Activated T-helper 17 cell treated with anti-CD3 and anti-CD28 coated beads, Interleukin-2, amount 50 U/mL, for 72 hours (primary cell): ENCODE data around the gene RASL10B. TPM values are rescaled to one million over a fixed set of nuclear protein-coding genes. Genes with fewer than 3 reads are reported as not detected.
"Not testable (repeated sequence)": the region's sequence is repeated elsewhere in the genome, so short reads cannot be mapped to it uniquely, and the experiment has no call there.

ENCODE experiments used
- ATAC-seq: fragments of 150-1000 bp; cut with Tn5 transposase; replicated peaks from 2 replicates; pipeline ENCODE4 v1.10.0; 2021; ENCODE audit warnings: mild to moderate bottlenecking, moderate library complexity
- H3K27ac Mint-ChIP-seq: one replicate; pipeline ENCODE4 v1.8.0; 2022; ENCODE audit warnings: mixed read lengths
- H3K27me3 Mint-ChIP-seq: one replicate; pipeline ENCODE4 v1.8.0; 2022; ENCODE audit warnings: mixed read lengths
- H3K36me3 Mint-ChIP-seq: one replicate; pipeline ENCODE4 v1.8.0; 2022; ENCODE audit warnings: low read depth, mild to moderate bottlenecking, mixed read lengths
- H3K4me1 Mint-ChIP-seq: one replicate; pipeline ENCODE4 v1.8.0; 2022; ENCODE audit warnings: mixed read lengths
- H3K4me3 Mint-ChIP-seq: one replicate; pipeline ENCODE4 v1.8.0; 2022; ENCODE audit warnings: mild to moderate bottlenecking, mixed read lengths
- H3K9me3 Mint-ChIP-seq: one replicate; pipeline ENCODE4 v1.8.0; 2022; ENCODE audit warnings: mixed read lengths
- total RNA-seq, 2 donors: library from RNA; stranded (reverse); gene quantifications; one replicate each; pipeline ENCODE4 v1.2.3, GENCODE V29; 2022

RASL10B gene
- under 1 TPM; 0.16 to 0.63 TPM for total RNA-seq

DNA sequence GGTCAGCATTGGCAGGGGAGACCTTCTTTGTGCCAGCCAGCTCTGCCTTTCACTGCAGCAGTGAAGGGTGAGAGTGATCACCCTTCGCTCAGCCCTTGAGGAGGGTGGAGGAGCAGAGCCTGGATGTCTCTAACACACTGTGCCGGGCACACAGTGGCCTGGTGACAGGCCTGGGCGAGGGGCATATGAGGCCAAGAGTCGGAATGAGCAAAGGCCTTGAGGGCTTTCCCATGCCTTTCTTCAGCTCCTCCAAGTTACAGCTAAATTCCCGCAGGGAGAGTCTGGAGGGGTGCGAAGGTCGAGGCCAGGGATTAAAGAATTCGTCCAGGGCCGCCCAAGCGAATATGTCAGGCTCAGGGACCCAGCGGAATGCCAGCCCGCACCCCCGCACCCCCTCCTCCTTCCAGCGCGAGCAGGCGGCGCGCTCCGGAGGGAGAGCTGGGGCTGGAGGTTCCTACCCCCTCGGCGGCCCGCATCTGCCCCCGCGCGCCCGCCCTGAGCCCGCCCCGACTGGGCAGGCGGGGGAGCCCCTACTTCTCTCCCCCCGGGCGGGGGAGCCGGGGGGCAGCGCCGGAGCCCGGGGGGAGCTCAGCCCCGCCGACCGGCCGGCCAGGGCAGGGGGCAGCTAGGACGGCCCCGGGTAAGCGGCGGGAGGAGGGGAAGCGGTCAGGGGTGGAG is at the start of gene RASL10B:
RASL10B (plus strand) TSS at position 401 of the 678 bp plus-strand sequence. CDS start 3,546 bp downstream, outside the sequence.
- Mint-ChIP-seq H3K9me3 (no peaks in the 10 kb centered on the region), H3K4me3 (peak within 1 kb of the TSS; percentile 72), H3K4me1 (peaks cover 11% of the 10 kb centered on the region), H3K36me3 (peaks cover 12% of the 10 kb centered on the region), H3K27me3 (no peaks in the 10 kb centered on the region), H3K27ac (peak within 1 kb of the TSS; percentile 25)
- ATAC-seq: peak; percentile 52

GRCh38 chr17:35683591-35683990 is 47.8 kb upstream of the RASL10B start:
- ATAC-seq: no peak
- H3K4me1 Mint-ChIP-seq: no peaks in the 10 kb centered on the region
- H3K36me3 Mint-ChIP-seq: peaks cover 99% of the 10 kb centered on the region
- no peak overlapping the region for H3K27ac Mint-ChIP-seq
- H3K4me3 Mint-ChIP-seq: no peak overlapping the region
- H3K9me3 Mint-ChIP-seq: no peaks in the 10 kb centered on the region
- no peaks in the 10 kb centered on the region for H3K27me3 Mint-ChIP-seq

DNA sequence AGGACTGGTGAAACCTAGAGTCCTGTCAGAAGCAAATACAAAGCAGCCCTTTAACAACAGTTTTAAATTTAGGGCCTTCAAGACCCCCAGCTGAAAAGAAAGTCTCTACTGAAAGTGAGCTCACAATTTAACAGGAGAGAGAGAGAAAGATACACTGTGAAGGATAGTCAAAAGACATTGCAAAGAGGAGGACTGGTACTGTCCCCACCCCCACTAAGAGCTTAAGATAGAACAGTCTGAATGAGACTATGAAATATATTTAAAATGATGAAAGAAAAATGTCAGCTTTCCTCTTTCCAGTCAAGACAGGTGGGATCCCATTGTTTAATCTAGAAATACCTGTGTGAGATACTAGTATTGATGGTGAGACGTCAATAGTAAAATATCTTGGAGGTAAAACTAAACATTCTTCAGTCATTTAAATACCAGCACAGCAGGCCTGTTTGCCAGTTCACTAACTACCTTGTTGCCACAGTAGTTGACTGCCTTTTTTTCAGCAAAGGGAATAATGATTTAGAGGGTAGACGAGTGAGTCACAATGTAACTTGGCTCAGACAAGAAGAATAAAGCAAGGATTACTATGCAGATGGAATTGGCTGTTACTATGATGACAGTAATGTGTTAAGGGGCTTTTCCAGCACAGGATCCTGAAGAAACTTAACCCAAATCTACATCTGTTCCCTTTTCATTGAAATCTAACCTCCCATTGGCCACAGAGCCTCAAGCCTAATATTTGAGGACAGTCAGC is 47.2 kb upstream of the RASL10B start:
- peaks cover 99% of the 10 kb centered on the region for H3K36me3 Mint-ChIP-seq
- no peaks in the 10 kb centered on the region for H3K27me3 Mint-ChIP-seq
- no peak overlapping the region for H3K27ac Mint-ChIP-seq
- no peak overlapping the region for H3K4me3 Mint-ChIP-seq
- H3K9me3 Mint-ChIP-seq: no peaks in the 10 kb centered on the region
- no peaks in the 10 kb centered on the region for H3K4me1 Mint-ChIP-seq
- no peak for ATAC-seq

DNA sequence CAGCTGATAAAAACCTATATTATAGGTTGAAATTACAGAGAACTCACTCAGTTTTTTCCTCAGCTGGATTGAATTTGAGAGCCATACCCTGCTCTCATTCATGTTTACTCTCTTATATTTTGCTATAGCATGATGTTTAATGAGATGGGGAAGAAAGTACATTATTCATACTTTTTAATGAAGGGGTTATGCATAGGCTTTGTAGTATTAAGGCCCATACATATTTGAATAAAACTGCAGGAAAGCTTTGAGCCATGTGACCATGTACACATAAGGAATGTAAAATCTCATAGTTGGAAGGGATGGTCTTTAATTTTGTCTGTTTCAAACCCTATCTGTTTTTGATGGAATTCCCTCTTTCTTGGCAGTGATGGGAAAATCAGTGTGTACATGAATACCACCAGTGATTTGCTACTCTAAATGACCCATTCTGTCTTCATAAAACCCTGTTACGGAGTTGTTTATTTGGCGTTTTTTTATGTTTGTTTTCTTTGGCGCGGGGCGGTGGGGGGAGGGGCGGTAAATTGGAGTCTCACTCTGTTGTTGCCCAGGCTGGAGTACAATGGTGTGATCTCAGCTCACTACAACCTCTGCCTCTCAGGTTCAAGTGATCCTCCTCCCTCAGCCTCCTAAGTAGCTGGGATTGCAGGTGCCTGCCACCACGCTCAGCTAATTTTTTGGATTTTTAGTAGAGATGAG is 38.8 kb upstream of the RASL10B start:
- H3K4me3 Mint-ChIP-seq: no peak overlapping the region
- H3K27me3 Mint-ChIP-seq: no peaks in the 10 kb centered on the region
- no peak overlapping the region for H3K27ac Mint-ChIP-seq
- no peaks in the 10 kb centered on the region for H3K4me1 Mint-ChIP-seq
- H3K36me3 Mint-ChIP-seq: peaks cover 100% of the 10 kb centered on the region
- no peaks in the 10 kb centered on the region for H3K9me3 Mint-ChIP-seq
- no peak for ATAC-seq

DNA sequence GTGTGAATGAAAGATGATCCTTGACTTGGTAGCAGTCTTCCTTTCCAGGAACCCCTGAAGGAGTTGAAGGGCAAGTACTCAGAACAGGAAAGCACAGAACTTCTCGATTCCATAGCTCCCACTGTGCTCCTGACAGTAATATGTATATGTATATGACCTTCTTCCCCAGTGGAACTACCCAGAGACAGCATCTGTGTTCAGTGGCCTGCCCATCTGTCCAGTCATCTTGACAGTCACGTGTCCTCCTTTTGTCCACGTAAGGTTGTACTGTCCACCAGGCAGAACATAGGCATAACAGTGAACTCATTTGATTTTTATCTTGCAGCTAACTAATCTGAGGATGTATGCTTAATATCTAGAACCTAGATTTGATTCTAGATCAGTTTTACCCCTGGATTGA is 37.8 kb upstream of the RASL10B start:
- Mint-ChIP-seq H3K27me3 (no peaks in the 10 kb centered on the region), H3K4me3 (no peak overlapping the region), H3K27ac (no peak overlapping the region), H3K9me3 (no peaks in the 10 kb centered on the region), H3K4me1 (no peaks in the 10 kb centered on the region), H3K36me3 (peaks cover 100% of the 10 kb centered on the region)
- ATAC-seq: no peak

DNA sequence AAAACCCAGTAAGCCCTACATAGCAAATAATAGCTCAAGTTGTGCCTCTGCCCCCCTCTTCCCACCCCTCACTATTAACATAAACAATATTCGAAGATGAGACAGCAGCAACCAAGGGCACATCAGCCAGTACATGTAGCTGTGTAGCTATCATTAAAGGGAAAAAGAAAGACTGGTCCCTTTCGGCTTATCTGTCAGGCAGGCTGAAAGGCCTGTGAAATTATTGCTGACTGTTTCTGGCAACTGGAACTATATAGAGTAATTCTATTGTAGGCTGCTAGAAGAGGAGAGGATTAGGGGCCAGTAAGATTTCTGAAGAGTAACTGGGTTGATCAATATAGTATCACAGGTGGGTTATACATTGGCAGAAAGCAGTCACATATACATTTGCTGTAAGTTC is 36.5 kb upstream of the RASL10B start:
- no peaks in the 10 kb centered on the region for H3K4me1 Mint-ChIP-seq
- no peaks in the 10 kb centered on the region for H3K9me3 Mint-ChIP-seq
- H3K36me3 Mint-ChIP-seq: peaks cover 100% of the 10 kb centered on the region
- H3K27me3 Mint-ChIP-seq: no peaks in the 10 kb centered on the region
- no peak for ATAC-seq
- no peak overlapping the region for H3K4me3 Mint-ChIP-seq
- no peak overlapping the region for H3K27ac Mint-ChIP-seq

- Mint-ChIP-seq H3K9me3 (no peaks in the 10 kb centered on the region), H3K4me3 (no peak overlapping the region), H3K36me3 (peaks cover 98% of the 10 kb centered on the region), H3K4me1 (no peaks in the 10 kb centered on the region), H3K27me3 (no peaks in the 10 kb centered on the region), H3K27ac (no peak overlapping the region)
- ATAC-seq: no peak
Observed at GRCh38 chr17:35695613-35696012, 35.8 kb upstream of the RASL10B start.

DNA sequence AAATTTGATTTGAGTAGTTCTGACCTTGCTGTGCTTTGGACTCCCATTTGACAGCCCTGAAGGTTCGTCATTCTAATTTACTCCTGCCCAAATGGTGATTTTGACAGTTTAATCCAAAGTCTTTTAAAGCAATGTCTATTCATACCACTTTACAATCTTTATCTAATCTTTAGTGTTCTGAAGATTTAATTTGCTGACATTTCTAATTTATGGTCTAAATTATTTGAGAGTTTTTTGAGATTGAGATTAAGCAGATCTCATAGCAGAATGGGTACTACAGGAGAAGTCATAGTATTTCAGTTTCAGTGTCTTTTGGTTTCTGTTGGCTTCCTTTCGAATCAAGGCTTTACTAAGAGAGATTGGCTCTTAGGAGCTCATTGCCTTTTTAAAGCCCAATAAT is 32.6 kb upstream of the RASL10B start:
- ATAC-seq: no peak
- Mint-ChIP-seq H3K27ac (no peak overlapping the region), H3K27me3 (no peaks in the 10 kb centered on the region), H3K36me3 (peaks cover 85% of the 10 kb centered on the region), H3K4me3 (no peak overlapping the region), H3K4me1 (peaks cover 6% of the 10 kb centered on the region), H3K9me3 (no peaks in the 10 kb centered on the region)

GRCh38 chr17:35700150-35700549 is 31.3 kb upstream of the RASL10B start:
- Mint-ChIP-seq H3K4me1 (peaks cover 6% of the 10 kb centered on the region), H3K9me3 (no peaks in the 10 kb centered on the region), H3K27me3 (no peaks in the 10 kb centered on the region), H3K4me3 (no peak overlapping the region), H3K36me3 (peaks cover 85% of the 10 kb centered on the region), H3K27ac (no peak overlapping the region)
- no peak for ATAC-seq

GRCh38 chr17:35701491-35701890 is 29.9 kb upstream of the RASL10B start:
- H3K9me3 Mint-ChIP-seq: no peaks in the 10 kb centered on the region

DNA sequence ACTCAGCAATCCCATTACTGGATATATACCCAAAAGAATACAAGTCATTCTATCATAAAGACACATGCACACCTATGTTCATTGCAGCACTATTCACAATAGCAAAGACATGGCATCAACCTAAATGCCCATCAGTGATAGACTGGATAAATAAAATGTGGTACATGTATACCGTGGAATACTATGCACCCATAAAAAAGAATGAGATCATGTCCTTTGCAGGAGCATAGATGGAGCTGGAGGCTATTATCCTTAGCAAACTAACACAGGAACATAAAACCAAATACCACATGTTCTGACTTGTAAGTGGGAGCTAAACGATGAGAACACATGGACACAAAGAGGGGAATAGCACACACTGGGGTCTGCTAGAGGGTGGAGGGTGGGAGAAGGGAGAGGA is 28.1 kb upstream of the RASL10B start:
- not testable (repeated sequence) for H3K27ac Mint-ChIP-seq, H3K4me3 Mint-ChIP-seq, H3K9me3 Mint-ChIP-seq, H3K27me3 Mint-ChIP-seq, ATAC-seq
- Mint-ChIP-seq H3K36me3 (peaks cover 64% of the 10 kb centered on the region), H3K4me1 (peaks cover 12% of the 10 kb centered on the region)

More at GRCh38 chr17:35701491-35701890, 29.9 kb upstream of the RASL10B start:
- no peak overlapping the region for H3K4me3 Mint-ChIP-seq
- H3K4me1 Mint-ChIP-seq: peaks cover 6% of the 10 kb centered on the region
- peaks cover 82% of the 10 kb centered on the region for H3K36me3 Mint-ChIP-seq
- ATAC-seq: no peak
- no peaks in the 10 kb centered on the region for H3K27me3 Mint-ChIP-seq
- no peak overlapping the region for H3K27ac Mint-ChIP-seq

- Mint-ChIP-seq H3K4me3 (no peak overlapping the region), H3K27ac (no peak overlapping the region), H3K4me1 (peaks cover 12% of the 10 kb centered on the region), H3K27me3 (no peaks in the 10 kb centered on the region), H3K36me3 (peaks cover 45% of the 10 kb centered on the region), H3K9me3 (no peaks in the 10 kb centered on the region)
- ATAC-seq: no peak
Observed at GRCh38 chr17:35705230-35705629, 26.2 kb upstream of the RASL10B start.

DNA sequence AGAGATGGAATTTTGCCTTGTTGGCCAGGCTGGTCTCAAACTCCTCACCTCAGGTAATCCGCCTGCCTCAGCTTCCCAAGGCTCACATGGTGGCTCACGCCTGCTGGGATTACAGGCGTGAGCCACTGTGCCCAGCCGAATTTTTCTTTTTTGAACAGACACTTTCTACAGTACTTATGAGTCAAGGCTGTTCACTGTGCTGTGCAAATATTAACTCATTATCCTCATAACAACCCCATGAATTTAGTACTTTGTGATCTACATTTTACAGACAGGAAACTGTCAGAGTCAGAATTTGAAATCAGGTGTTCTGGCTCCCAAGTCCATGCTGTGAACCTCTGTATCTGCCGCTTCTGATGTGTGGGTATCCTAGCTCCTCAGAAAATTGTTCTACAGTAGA is 25.7 kb upstream of the RASL10B start:
- Mint-ChIP-seq H3K4me1 (peaks cover 12% of the 10 kb centered on the region), H3K4me3 (no peak overlapping the region), H3K9me3 (no peaks in the 10 kb centered on the region), H3K27ac (peak overlapping the region; percentile 4), H3K27me3 (no peaks in the 10 kb centered on the region), H3K36me3 (peaks cover 43% of the 10 kb centered on the region)
- no peak for ATAC-seq

DNA sequence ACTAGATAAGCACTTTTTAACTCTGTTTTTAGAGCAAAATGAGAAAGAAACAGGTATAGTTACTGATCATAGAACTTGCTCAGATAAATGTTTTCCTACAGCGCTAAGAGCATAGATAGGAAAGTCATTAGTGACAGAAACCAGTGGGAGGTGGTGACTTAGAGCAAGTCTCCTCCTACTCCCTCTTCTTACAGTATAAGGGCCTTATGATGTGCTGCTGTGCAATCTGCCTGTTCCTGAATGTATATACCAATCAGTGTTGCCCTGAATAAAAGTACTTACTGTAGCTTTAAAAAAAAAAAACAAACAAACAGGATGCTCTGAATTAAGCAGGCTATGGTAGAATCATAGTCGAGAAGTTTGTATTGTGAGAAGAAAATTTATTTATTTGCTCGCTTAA is 23.3 kb upstream of the RASL10B start:
- peak; percentile 96 for ATAC-seq
- H3K9me3 Mint-ChIP-seq: no peaks in the 10 kb centered on the region
- no peaks in the 10 kb centered on the region for H3K27me3 Mint-ChIP-seq
- no peak overlapping the region for H3K4me3 Mint-ChIP-seq
- no peak overlapping the region for H3K27ac Mint-ChIP-seq
- peaks cover 24% of the 10 kb centered on the region for H3K36me3 Mint-ChIP-seq
- peaks cover 6% of the 10 kb centered on the region for H3K4me1 Mint-ChIP-seq

GRCh38 chr17:35708951-35709350 is 22.5 kb upstream of the RASL10B start:
- H3K27ac Mint-ChIP-seq: peak overlapping the region; percentile 41
- peaks cover 23% of the 10 kb centered on the region for H3K36me3 Mint-ChIP-seq
- peaks cover 6% of the 10 kb centered on the region for H3K4me1 Mint-ChIP-seq
- no peak overlapping the region for H3K4me3 Mint-ChIP-seq
- H3K27me3 Mint-ChIP-seq: no peaks in the 10 kb centered on the region
- no peaks in the 10 kb centered on the region for H3K9me3 Mint-ChIP-seq
- no peak for ATAC-seq
